GM18868 (cell line): ENCODE results near the gene HIPK1.
"Not testable (repeated sequence)": the region's sequence is repeated elsewhere in the genome, so short reads cannot be mapped to it uniquely, and the experiment has no call there.

Source experiments
- ATAC-seq: cut with Tn5 transposase; IDR thresholded peaks from one replicate; pipeline ENCODE4 v1.9.1; 2021; ENCODE audit warnings: mild to moderate bottlenecking, moderate library complexity; ENCODE audit not compliant: unreplicated experiment

HIPK1 gene

DNA sequence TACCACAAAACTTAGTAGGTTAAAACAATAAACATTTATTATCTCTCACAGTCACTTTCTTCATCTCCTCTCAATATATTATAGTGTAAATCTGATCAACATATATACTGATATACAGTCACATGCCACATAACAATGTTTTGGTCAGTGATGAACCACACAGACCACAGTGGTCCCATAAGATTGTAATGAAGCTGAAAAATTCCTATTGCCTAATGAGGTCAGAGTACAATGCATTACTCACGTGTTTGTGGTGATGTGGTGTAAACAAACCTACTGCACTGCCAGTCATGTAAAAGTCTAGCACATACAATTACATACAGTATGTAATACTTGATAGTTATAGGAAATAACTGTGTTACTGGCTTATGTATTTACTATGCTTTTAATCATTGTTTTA lies 80.3 kb downstream of the HIPK1 start:
- ATAC-seq: no peak

DNA sequence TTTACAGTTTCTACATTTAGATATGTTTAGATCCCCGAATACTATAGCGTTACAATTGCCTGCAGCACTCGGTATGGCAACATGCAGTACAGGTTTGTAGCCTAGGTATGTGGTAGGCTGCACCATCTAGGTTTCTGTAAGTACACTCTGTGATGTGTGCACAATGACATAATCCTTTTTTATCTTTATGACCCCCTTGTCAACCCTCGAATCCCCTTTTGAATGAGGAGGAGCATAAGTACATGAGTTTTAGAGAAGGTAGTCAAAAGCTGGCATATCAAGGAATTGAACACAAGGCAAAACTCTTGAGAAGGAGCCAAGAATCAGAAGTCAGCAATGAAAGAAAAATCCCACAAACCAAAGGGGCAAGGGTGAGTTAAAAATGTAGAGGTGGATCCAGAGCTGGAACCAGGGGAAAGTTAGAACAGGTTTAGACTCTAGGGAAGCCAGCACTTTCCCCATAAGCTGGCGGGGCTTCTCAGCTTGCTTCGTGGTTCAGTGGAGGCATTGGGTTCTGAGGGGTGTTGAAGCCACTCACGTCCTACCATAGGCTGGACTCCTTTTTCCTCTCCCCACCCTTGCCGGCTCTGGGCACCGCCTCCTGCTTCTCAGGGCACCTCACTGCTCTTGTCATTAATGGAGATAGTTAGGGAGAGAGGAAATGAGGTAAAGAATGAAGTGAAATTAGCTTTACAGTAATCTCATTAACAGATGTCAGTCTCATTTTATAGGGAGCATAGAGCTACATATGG lies 81.5 kb downstream of the HIPK1 start:
- no peak for ATAC-seq

DNA sequence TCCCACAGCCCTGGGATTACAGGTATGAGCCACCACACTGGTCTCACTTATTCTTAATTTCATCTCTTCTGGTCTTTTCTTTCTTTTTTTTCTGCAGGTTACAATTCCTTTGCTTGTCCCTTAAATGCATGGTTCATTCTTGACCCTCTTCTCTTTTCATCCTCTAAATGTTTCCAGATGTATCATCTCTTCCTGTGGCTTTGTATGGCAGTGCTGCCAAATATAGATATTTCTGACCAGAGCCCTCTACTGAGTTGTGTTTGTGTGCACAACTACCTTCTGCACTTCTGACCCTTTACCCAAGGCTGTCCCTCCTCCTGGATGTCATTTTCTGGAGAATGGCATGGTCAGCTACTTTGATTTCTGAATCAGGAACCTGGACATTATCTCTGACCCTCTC lies 82.7 kb downstream of the HIPK1 start:
- ATAC-seq: no peak

DNA sequence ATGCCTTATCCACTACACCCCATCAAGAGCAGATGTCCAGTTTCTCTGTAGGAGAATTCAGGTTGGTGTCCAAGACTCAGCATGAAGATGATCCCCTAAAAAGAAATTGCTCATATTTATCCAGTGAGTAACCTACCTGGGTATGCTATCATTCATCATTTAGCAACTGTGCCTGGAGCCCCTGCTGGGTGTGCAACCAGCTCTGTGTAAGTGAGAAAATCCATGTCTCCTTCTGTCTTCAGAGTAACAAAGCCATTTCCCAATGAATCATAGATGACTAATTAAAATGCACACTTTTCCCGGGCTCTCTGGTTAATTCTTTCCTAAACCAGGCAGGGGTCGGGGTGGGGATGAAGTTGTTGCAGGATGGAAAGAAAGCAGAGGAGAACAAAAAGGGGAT lies 86.0 kb downstream of the HIPK1 start:
- no peak for ATAC-seq

DNA sequence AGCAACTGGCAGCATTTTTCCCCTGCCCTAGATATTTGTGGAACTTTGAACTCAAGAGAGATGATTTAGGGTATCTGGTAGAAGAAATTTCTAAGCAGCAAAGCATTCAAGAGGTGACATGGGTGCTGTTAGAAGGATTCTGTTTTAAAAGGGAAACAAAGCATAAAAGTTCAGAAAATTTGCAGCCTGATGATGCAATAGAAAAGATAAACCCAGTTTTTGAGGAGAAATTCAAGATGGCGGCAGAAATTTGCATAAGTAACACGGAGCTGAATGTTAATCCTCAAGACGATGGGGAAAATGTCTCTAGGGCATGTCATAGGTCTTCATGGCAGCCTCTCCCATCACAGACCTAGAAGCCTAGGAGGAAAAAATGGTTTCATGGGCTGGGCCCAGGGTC lies 90.6 kb downstream of the HIPK1 start:
- not testable (repeated sequence) for ATAC-seq

DNA sequence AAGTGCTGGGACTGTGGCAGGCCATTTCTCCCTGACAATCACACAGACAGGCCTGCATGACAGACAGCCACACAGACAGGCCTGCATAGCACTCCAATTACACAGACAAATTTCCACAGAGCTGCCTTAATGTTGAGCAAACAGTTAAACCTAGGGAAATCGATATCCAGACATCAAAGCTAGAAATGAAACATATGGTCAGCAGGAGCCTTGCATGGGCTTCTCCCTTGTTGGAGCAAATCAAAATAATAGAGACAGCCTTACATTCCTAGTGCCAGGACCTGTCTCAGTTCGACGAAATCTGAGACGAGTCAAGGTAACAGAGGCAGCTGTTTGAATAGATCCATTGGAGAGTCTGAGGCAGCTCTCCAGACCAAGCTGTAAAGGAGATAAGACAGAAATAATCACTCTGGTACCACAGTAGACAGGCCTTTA lies 92.6 kb downstream of the HIPK1 start:
- ATAC-seq: no peak

DNA sequence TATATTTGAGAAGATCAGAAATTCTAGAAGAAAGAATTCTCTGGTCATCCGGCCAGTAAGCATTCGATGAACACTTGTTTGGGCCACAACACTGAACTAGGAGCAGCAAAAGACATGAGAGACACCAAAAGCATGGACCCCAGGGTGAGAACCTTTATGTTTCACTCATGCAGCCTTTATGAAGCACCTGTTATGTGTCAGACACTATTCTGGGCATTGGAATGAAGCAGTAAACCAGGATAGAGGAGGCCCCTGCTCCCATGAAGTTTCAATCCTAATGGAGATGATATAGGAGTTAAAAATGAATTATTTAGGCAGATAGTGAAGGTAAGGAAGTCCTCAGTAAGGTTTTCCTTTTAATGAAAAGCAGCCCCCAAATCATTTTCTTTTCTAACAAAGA lies 93.8 kb downstream of the HIPK1 start:
- no peak for ATAC-seq

DNA sequence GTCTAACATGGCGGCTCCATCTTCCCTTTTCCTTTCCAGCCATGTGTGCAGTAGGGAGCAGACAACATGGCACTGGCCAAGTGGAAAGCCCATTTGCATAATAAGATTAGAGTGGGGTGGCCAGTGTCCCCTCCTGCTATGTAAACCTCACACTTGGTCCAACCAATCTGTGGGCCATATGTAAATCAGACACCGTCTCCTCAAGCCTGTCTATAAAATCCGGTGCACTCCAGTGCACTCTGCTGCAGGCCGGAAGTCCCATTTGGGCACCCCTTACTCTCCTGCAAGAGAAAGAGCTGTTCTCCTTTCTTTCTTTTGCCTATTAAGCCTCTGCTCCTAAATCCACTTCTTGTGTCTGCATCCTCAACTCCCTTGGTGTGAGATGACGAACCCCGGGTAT lies 94.3 kb downstream of the HIPK1 start:
- no peak for ATAC-seq

DNA sequence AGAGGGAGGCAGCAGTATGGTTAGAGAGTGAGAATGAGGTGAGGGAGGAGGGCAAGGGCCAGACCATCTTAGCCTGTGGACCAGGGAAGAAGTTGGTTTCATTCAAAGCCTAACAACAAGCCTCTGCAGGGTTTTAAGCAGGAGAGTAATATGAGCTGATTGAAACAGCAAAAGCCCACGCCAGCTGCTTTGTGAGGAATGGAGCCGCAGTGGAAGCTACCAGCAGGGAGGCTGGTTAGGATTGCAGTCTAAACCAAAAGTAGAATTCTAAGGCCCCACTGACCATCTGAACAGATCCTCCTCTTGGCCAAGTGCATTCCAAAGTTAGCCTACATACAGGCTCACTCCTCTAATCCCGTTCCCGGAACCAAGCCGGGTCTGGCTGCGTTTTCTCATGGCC lies 94.9 kb downstream of the HIPK1 start:
- no peak for ATAC-seq

DNA sequence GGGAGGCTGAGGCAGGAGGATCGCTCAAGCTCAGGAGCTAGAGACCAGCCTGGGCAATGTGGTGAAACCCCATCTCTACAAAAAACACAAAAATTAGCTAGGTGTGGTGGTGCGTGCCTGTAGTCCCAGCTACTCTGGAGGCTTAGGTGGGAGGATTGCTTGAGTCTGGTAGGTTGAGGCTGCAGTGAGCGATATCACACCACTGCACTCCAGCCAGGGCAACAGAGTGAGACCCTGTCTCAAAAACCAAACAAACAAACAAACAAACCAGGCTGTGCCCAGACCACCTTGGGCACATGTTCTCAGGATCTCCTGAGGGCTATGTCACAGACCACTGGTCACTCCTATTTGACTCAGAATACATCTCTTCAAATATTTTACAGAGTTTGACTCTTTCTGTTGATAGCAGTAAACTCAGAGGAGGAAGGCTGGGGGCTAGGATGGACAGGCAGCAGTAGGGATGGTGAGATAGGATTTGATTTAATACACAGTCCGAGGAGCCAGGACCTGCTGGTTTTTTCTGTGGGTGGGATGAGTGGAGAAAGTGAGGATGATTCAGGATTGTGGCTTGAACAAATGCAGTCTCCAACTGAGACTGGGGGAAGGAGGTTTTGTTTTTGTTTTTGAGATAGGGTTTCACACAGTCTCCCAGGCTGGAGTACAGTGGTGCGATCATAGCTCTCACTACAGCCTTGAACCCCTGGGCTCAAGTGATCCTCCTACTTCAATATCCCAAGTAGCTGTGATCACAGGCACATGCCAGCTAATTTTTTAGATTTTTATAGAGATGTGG lies 96.7 kb downstream of the HIPK1 start:
- no peak for ATAC-seq

DNA sequence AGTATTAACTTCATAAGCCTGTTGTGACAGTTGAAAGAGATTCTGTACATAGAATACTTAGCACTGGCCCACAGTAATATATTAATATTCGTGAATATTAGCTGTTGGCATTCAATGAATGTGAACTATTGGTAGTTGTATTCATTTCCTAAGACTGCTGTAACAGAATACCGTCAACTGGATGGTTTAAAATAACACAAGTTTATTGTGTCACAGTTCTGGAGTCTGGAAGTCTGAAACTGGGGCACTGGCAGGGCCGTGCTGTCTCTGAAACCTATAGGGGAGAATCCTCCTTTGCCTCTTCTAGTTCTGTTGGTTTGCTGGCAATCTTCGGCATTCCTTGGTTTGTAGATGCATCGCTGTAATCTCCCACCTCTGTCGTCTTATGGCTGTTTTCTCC lies 97.7 kb downstream of the HIPK1 start:
- no peak for ATAC-seq
